Left ventricle myocardium inferior (tissue), 1 donor: ENCODE results near the gene MAN1C1. TPM values are rescaled to one million over a fixed set of nuclear protein-coding genes. Genes with fewer than 3 reads are reported as not detected.

Experiments used
- DNase-seq: peaks from one replicate; pipeline ENCODE4 v3.0.0-alpha.2; 2020
- H3K27ac ChIP-seq: fragments of 200-600 bp; replicated peaks from 2 replicates; pipeline ENCODE4 v1.8.0; 2021
- H3K27me3 ChIP-seq: fragments of 200-600 bp; 2 replicates; pipeline ENCODE4 v1.8.0; 2021; ENCODE audit warnings: low read depth
- H3K36me3 ChIP-seq: fragments of 200-600 bp; 2 replicates; pipeline ENCODE4 v1.8.0; 2021
- H3K4me1 ChIP-seq: fragments of 200-600 bp; 2 replicates; pipeline ENCODE4 v1.8.0; 2021
- H3K4me3 ChIP-seq: fragments of 200-600 bp; 2 replicates; pipeline ENCODE4 v1.8.0; 2021; ENCODE audit warnings: mild to moderate bottlenecking, moderate library complexity
- H3K9me3 ChIP-seq: fragments of 200-600 bp; replicated peaks from 2 replicates; pipeline ENCODE4 v1.8.0; 2021
- CTCF ChIP-seq: fragments of 200-600 bp; IDR thresholded peaks from 2 replicates; pipeline ENCODE4 v1.8.0; 2021; ENCODE audit warnings: antibody characterized with exemption, mild to moderate bottlenecking, borderline replicate concordance
- intact Hi-C: fragments of 100-400 bp; cut with micrococcal nuclease; formaldehyde crosslinking; loops from one replicate; pipeline ENCODE4 v1.11.0; 2022
- total RNA-seq: library from RNA; stranded (reverse); fragmentation: NEBNext Ultra II Directional; extraction: Animal tissue kit (Norgen Biotek cat#: 25700); gene quantifications from one replicate; pipeline ENCODE4 v1.2.1, GENCODE V29; 2021
- donor health status: DM: no; HTN: yes; CAD: no; lungs with severe emphysema.

Gene MAN1C1
- total RNA-seq, 1 donor from 2014 or later: 18.0 TPM

DNA sequence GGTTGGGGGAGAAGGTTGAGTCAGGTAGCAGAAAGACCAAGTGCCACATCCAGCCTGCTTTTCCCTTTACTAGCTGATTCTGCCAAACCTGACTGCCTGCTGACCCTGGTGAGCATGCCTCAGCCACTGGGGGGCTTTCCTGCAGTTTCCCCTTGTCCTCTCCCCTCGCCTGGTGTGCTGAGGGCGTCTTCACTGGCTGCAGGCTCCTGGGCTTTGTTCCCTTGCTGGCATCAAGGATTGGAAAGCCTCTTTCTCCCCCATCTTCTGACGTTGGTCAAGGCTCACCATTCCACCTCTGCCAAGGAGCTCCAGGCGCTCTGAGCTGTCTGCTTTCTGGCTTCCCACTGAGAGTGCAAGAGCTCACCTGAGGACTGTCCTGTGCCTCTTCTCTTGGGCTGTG lies 28.4 kb downstream of the MAN1C1 start:
- DNase-seq: no peak
- Histone ChIP-seq H3K27ac (no peak overlapping the region), H3K27me3 (no peaks in the 10 kb centered on the region), H3K4me3 (no peak overlapping the region), H3K36me3 (peaks cover 8% of the 10 kb centered on the region), H3K9me3 (no peaks in the 10 kb centered on the region), H3K4me1 (peaks cover 87% of the 10 kb centered on the region)
- no peak for TF ChIP-seq CTCF
- intact Hi-C loops: no loop called here

DNA sequence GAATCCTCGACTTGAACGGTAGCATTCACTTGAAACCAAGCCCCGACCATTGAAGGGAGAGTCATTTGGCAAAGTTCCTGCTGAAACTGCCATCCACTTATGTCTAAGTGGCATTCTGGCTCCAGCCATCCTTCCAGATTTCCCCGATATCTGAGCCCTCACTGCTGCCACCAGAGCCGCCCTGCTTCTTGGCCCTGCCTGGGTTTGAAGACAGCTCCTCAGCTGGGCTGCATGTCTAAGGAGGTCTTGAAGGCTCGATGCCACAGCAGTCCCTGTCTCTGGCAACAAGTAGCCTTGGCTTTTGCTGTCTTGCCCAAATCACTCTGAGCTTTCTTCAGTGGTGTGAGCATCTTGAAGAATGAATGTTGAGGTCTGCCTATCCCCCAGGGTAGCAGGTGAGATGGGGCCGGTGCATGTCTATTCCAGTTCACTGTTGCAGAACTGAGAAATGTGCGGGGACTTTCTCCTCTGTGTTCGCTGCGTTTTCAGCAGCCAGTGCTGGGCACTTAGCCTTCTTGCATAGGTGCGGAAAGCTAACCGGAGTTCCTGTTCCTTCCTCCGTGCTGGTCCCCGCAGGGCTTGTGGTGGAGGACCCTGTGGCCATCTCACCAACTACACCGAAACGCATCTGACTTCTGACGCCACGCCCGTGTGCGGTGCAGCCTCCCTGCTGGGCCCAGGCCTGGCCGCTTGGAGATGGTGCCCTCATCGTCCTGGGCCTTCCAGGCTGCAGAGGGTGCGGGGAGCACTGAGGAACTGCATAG lies 29.2 kb downstream of the MAN1C1 start:
- no peak for DNase-seq
- TF ChIP-seq CTCF: no peak
- peaks cover 8% of the 10 kb centered on the region for H3K36me3 ChIP-seq
- H3K27ac ChIP-seq: no peak overlapping the region
- H3K4me3 ChIP-seq: no peak overlapping the region
- H3K27me3 ChIP-seq: no peaks in the 10 kb centered on the region
- intact Hi-C loops: no loop called here
- H3K9me3 ChIP-seq: no peaks in the 10 kb centered on the region
- peaks cover 86% of the 10 kb centered on the region for H3K4me1 ChIP-seq

DNA sequence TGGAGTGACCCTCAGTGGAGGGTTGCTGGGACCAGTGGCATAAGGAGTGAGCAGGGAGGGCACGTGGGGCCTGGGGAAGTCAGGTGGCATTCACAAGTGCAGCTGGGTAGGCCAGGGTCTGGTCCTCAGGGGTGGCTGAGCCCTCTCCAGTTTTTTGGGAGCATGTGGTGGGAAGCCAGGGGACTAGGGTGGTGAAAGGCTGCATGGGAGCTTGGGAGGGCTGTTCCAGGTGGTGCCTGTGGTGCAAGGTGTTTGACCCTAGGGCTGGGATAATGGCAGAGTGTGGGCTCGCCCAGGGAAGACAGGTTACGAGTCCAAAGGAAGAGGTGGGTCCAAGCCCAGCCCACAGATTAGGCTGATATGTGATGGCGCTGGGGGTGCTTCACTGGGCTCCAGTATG lies 30.5 kb downstream of the MAN1C1 start:
- Histone ChIP-seq H3K27me3 (no peaks in the 10 kb centered on the region), H3K36me3 (peaks cover 8% of the 10 kb centered on the region), H3K4me3 (no peak overlapping the region), H3K27ac (no peak overlapping the region), H3K9me3 (no peaks in the 10 kb centered on the region), H3K4me1 (peaks cover 86% of the 10 kb centered on the region)
- TF ChIP-seq CTCF: no peak
- intact Hi-C loops: no loop called here
- no peak for DNase-seq

DNA sequence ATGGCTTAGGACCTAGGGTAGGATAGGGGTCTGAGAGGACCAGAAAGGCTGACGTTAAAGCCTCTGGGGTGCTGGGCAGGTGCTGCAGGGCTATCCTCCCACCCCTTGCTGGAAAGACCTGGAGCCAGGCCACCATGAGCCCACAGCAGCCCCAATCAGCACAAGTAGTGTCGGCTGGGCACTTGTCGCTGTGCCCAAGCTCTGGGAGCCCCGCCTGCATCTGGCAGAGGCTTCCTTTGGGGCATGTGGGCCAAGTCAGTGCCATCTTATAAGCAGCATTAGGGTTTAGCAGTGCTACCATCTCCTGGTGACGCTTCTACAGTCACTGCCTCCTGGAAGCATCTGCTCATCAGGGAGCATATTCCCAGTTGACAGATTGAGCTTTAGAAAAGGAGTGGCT lies 31.3 kb downstream of the MAN1C1 start:
- DNase-seq: peak; percentile 50
- intact Hi-C loops: no loop called here

DNA sequence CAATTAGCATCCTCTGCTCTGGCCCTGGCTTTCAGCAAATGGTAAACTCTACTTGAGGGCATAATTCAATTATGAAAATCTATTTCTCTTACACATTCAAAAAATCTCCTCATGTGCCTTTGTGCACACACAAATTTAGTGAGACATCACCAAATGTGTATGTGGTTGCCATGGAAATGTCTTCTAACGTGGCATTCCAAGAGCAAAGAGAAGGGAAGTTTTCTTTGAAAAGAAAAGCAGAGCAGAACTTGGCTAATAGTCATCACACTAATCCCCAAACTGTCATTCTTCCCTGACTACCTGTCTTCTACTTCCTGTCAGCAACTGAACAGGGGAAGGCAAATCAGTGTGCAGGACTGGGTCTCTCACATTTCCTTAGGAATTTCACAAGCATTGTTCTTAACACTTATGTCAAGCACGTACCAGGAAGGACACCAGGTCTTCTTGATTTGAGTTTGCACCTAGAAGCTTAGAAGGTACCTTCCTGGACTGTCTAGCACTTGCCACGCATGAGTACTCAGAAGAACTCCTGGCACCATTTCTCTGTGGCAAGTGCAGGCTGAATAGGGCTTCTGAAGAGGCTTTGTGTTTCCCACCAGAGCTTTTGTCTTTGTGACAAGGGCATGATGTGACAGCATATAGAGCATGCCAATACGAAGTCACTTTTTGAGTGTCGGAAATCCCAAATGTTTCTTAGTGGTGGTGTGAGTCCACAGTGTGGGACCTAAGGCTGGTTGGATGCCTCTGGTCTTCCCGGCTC lies 32.3 kb downstream of the MAN1C1 start:
- Histone ChIP-seq H3K27ac (no peak overlapping the region), H3K9me3 (no peaks in the 10 kb centered on the region), H3K36me3 (peaks cover 8% of the 10 kb centered on the region), H3K4me3 (no peak overlapping the region), H3K27me3 (no peaks in the 10 kb centered on the region), H3K4me1 (peaks cover 90% of the 10 kb centered on the region)
- intact Hi-C loops: no loop called here
- no peak for TF ChIP-seq CTCF
- no peak for DNase-seq

More for the DNA sequence above, 31.3 kb downstream of the MAN1C1 start:
- Histone ChIP-seq H3K9me3 (no peaks in the 10 kb centered on the region), H3K4me3 (no peak overlapping the region), H3K36me3 (peaks cover 8% of the 10 kb centered on the region), H3K27me3 (no peaks in the 10 kb centered on the region), H3K27ac (no peak overlapping the region), H3K4me1 (peaks cover 86% of the 10 kb centered on the region)
- no peak for TF ChIP-seq CTCF
